Omental fat pad (tissue), 4 donors: Measurements from ENCODE around the gene N4BP3. TPM values are rescaled to one million over a fixed set of nuclear protein-coding genes. Genes with fewer than 3 reads are reported as not detected.
"Not testable (repeated sequence)": the region's sequence is repeated elsewhere in the genome, so short reads cannot be mapped to it uniquely, and the experiment has no call there.

ENCODE experiments used
- ATAC-seq: fragments of 150-250 bp; one replicate; pipeline ENCODE4 v1.9.1; 2016; ENCODE audit warnings: mild to moderate bottlenecking, moderate library complexity; ENCODE audit not compliant: low FRiP score
- DNase-seq: peaks from one replicate; pipeline ENCODE4 v3.0.0-alpha.2; 2019; ENCODE audit warnings: low spot score
- CTCF ChIP-seq, 3 donors: fragments of 450-650 bp; IDR thresholded peaks; one replicate each; pipeline ENCODE4 v1.5.1; 2016 to 2017; ENCODE audit warnings: antibody characterized with exemption in 3 of 3, mild to moderate bottlenecking in 3 of 3, moderate library complexity in 2 of 3
- total RNA-seq, 4 donors: library from RNA; depleted of rRNA; stranded (reverse); fragments of >200 nt; gene quantifications; one replicate each; pipeline ENCODE4 v1.1.0, GENCODE V29; 2016

Gene N4BP3
- total RNA-seq, 4 donors from 2014 or later, result 0.84 to 3.5 (median 1.4) TPM

- DNase-seq, result no peak
- no peak for ATAC-seq
- no peak for TF ChIP-seq CTCF (IDR thresholded peaks at IDR 0.05)
Measured at GRCh38 chr5:178123094-178123965, 10.0 kb downstream of the N4BP3 start.

- no peak for DNase-seq
- ATAC-seq, result peak; percentile 38
- TF ChIP-seq CTCF (IDR thresholded peaks at IDR 0.05), result no peak
Measured at GRCh38 chr5:178123966-178124925, 10.9 kb downstream of the N4BP3 start.

- ATAC-seq (no peak), DNase-seq (no peak)
- no peak for TF ChIP-seq CTCF (IDR thresholded peaks at IDR 0.05)
Measured at GRCh38 chr5:178125253-178125906, 12.0 kb downstream of the N4BP3 start.

GRCh38 chr5:178126556-178126955 is 13.2 kb downstream of the N4BP3 start:
- TF ChIP-seq CTCF (IDR thresholded peaks at IDR 0.05), result no peak
- ATAC-seq, result no peak
- DNase-seq, result no peak

- not testable (repeated sequence) for DNase-seq, ATAC-seq
Measured at GRCh38 chr5:178127300-178128009, 14.1 kb downstream of the N4BP3 start.

GRCh38 chr5:178129296-178129695 is 16.0 kb downstream of the N4BP3 start:
- TF ChIP-seq CTCF (IDR thresholded peaks at IDR 0.05), result no peak
- DNase-seq, result no peak
- no peak for ATAC-seq

- not testable (repeated sequence) for ATAC-seq, DNase-seq
Measured at GRCh38 chr5:178130234-178130575, 16.9 kb downstream of the N4BP3 start.
